NCI-H2107 treated with DMSO at 0.1 percent for 48 hours (cell line): ENCODE data around the gene POGLUT2.
"Not testable (repeated sequence)": the region's sequence is repeated elsewhere in the genome, so short reads cannot be mapped to it uniquely, and the experiment has no call there.

Experiments
- DNase-seq: peaks from one replicate; lab custom pipeline; 2025; ENCODE audit not compliant: unreplicated experiment; lab: John Stamatoyannopoulos, UW

The POGLUT2 gene

DNA sequence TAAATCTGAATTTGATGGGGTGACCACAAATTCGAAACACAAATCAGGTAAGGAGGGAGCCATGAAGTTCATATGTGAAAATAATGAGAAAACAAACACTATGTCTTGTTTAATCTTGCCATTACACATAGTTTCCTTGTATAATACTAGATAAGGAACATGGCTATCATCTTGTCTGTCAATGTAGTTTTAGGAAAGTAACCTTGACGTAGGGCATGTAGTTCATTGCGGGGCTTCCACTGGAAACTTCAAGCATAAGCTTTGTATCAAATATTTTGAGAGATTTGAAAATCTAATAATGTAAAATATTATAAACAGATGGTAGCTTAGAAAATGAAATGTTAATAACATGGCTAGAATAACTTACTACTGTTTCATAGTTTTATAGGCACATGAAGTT, 8.9 kb upstream of the POGLUT2 start:
- no peak for DNase-seq

DNA sequence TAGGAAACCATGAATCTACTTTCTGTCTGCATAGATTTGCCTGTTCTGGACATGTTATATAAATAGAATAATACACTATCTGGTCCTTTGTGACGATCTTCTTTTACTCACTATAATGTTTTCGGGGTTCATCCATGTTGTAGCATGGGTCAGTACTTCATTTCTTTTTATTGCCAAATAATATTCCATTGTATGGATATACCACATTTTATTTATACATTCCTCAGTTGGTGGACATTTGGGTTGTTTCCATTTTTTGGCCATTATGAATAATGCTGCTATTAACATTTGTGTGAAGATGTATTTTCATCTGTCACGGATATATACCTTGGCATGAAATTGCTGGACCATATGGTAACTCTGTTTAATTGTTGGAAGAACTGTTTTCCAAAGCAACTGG, 6.9 kb upstream of the POGLUT2 start:
- no peak for DNase-seq

DNA sequence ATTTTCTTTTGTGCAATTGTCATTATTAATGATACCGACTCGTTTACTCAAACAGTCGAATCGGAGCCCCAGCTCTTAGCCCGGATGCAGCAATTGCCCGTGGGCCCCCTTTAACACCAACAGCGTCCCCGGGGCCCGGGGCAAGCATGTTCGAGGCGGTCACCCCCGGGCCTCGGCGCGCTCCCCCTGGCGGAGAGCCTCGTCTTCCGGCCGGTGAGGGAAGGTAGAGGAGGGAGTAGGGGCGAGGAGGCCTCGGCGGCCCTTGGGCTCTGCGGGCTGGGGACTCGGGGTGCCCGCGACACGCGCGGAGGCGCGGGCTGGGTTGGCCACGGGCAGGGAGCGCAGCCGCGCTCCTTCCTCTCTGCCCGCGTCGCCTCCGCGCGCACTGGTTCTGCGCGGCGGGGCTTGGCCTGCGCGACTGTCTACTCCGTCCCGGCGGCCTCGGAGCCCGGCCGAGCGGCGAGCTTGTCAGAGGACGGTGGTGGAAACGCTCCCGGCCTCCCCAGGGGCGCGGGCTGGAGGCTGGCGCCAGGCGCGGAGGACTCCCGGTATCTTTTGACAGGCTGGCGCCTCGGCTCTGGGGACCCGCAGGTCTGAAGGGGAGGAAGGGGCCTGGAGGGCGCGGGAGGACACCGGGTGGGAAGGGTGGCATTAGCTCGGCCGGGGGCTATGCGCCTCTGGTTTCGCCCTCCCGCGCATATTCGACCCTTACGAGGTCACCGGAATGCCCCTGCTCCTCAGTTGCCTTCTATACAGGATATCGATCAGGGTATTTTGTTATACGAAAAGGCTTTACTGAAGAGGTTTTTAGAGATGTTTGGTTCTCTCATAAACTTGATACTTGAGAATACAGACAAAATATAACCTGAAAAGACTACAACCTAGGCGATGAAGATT, 1.6 kb upstream of the POGLUT2 start:
- peak; percentile 40 for DNase-seq

DNA sequence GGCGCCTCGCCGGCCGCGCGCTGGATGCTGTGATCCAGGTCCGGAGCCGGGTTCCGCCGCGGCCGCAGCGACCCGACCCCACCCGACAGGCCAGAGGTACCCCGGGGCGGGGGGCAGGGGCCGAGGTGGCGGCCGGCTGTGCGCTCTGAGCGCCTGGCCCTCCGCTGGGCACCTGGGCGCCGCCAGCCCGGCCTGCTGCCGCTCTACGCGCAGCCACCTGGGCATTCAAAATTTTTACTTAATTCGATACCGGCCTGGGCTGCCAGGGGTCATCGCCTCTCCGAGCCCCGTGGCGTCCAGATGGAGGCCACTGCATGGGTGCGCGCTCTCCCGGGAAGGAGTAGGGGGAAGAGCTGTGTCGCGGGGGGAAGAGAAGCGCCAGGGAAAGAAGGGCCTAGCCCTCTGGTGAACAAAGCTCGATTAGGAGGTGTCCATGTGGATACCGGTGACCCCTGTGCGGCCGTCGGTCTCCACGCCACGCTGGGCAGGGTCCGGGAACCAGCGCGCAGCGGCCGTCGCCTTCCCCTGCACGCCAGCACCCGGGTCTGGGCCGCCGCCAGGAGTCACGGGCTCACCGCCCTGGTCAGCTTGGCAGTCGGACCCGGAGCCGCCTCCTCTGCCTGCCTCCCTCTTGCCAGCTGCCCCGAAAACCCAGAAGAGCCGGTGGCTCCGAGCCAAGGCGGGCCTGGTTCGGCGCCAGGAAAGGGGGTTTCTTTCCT, 809 bp upstream of the POGLUT2 start:
- no peak for DNase-seq

GRCh38 chr13:102793611-102794355, 5.0 kb downstream of the POGLUT2 start:
- no peak for DNase-seq

DNA sequence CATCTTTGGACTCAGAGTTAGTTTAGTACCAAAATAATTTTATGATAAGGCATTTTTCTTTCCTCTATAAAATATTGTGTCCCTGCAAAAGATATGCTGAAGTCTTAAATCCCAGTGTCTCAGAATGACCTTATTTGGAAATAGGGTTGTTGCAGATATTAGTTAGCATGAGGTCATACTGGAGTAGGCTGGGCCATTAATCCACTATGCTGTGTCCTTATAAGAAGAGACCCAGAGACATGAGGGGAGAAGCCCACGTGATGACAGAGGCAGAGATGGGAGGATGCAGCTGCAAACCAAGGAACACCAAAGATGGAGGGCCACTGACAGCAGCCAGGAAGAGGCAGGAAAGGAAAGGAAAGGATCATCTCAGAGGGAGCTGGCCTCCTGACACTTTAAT, 6.4 kb downstream of the POGLUT2 start:
- no peak for DNase-seq

- DNase-seq = no peak
Observed at GRCh38 chr13:102788683-102789082, 10.1 kb downstream of the POGLUT2 start.

- no peak for DNase-seq
Observed at GRCh38 chr13:102784483-102784882, 14.3 kb downstream of the POGLUT2 start.

DNA sequence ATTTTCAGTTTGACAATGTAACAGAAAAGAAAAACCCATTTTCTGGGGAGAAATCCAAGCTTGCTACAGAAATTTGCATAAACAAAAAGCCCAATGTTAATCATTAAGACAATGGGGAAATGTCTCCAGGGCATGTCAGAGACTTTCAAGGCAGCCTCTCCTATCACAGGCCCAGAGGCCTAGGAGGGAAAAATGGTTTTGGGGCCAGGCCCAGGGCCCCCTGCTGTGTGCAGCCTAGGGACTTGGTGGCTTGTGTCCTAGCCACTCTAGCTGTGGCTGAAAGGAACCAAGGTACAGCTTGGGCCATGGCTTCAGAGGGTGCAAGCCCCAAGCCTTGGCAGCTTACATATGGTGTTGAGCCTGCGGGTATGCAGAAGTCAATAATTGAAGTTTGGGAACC, 17.2 kb downstream of the POGLUT2 start:
- no peak for DNase-seq

GRCh38 chr13:102780656-102781055, 18.1 kb downstream of the POGLUT2 start:
- DNase-seq = not testable (repeated sequence)

GRCh38 chr13:102779436-102780159, 19.2 kb downstream of the POGLUT2 start:
- no peak for DNase-seq

- no peak for DNase-seq
Observed at GRCh38 chr13:102777736-102778135, 21.0 kb downstream of the POGLUT2 start.

DNA sequence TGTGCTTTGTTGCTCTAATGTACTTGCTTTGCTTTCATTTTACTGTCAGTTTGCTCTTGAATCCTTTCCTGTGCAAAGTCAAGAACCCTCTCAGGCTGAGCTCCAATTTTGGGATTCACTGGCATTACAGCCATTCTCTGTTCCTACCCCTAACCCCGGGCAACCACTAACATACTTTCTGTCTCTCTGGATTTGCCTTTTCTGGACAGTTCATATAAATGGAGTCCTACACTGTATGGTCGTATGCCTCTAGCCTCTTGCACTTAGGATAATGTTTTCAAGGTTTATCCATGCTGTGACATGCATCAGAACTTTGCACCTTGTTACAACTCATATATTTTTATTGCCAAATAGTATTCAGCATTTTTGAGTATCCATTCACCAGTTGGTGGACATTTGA, 22.5 kb downstream of the POGLUT2 start:
- no peak for DNase-seq

DNA sequence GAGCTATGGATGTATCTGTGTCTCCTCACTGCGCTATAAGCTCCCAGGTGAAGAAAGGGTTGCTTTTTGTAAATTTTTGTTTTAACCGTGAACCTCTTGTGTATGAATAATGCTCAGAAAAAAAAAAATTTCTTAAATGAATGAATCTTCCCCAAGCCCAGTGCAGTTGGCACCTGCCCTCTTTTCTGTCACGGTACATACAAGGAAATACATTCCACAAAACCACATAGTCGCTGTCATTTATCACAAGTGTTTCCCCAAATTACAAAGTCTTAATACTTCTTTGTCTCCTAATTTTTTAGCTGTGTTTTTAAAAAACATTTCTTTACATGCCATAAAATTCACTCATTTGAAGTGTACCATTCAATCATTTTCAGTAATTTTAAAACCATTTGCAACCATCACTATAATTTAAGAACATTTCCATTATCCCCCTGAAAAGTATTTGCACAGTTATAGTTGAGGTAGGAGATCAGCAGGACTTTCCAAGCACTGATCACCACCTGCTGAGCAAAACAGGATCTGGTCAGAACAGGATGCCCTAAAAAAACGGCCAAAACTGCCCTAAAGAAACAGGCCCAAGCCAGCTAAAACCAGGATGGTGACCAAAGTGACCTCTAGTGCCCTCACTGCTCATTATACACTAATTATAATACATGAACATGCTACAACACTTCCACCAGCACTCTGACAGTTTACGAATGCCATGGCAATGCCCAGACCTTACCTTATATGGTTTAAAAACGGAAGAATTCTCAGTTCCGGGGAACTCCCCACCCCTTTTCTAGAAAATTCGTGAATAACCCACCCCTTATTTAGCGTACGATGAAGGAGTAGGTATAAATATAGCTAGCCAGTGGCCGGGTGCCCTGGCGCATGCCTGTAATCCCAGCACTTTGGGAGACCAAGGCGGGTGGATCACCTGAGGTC, 23.9 kb downstream of the POGLUT2 start:
- DNase-seq = no peak

- DNase-seq = no peak
Observed at GRCh38 chr13:102774214-102774568, 24.6 kb downstream of the POGLUT2 start.

- peak; percentile 22 for DNase-seq
Observed at GRCh38 chr13:102773441-102774213, 25.1 kb downstream of the POGLUT2 start, which contains the start of gene TEX30. TSS of gene TEX30 (minus strand) at chr13:102773786. CDS start at chr13:102770026, 3,760 bp downstream.

- DNase-seq = no peak
Observed at GRCh38 chr13:102772042-102772425, 26.7 kb downstream of the POGLUT2 start.

DNA sequence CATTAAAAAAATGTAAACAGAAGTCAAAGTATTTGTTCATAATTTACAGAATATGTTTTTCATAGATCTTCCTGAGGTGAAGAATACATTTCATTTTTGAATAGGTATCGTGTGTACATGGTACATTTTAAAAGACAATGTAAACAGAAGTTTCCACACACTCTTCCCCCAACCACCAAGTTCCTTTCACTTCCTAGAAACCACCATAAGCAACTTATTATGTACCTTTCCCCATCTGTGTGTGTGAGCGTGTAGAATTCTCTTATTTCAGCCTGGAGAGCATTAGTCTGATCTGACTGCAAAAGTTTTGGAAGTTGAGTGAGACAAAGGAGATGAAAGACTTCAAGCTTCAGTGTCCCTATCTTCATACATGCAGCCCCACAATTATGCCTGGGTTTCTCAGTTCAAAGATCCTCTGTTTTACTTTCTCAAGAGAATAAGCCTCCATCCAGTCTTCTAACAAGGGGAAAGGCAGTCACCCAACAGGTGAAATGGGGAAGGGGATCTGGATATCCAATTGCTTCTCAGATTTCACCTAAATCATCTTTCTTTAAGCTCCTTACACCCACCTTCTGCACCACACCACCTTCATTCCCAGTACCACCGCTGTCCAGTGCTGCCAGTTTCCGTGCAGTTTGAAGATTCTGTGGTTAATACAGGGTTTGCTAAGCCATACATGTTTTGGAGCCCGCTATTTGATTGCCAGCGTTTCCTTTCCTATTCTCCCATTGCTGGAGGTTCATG, 27.3 kb downstream of the POGLUT2 start:
- no peak for DNase-seq
